ENCODE results near the gene NRL. TPM values are rescaled to one million over a fixed set of nuclear protein-coding genes. Genes with fewer than 3 reads are reported as not detected.

The NRL gene
- total RNA-seq, 1 experiment from 2014 or later, result 2.3 TPM

DNA sequence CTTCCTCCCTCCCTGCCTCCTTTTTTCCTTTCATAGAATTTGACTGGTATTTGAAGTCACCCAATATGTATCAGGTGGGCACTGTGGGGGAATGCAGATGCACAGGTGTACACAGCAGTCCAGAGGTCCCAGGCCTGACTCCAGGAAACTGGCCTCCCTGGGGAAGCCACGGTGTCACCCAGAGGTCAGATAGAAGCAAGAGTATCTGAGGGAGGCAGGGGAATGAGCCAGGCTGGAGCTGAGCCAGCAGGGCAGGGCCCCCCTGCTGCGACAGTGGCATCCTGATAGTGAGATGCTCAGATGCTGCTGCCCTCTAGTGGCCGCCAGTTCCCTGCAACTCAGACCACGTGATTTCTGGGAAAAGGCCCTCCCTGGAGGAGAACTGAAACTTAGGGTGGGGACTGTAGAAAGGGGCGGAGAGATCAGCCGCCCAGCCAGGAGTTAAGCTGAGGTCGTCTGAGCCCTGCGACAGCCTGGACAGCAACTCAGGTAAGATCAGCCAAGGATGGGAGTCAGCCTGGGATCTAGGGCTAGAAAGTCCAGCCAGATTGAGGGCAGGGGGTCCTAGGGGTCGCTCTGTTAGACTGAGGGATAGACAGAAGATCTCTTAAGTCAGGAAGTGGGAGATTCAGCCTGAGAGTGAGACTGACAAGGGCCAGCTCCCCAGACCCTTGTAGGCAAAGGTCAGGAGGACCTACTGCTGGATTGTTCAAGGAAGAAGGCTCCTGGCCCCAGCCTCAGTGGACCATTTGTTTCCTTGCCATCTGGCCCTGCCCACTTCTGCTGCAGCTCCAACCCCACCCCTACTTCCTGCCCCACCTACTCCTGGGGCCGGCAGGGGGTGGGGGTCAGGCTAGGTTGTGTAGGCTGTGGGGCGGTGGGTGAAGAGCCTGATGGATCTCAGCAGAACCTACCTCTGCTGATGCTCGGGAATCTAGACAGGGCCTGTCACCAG, 46.4 kb upstream of the NRL start, which contains the start of gene IRF9:
Gene IRF9 (plus strand): TSS at position 416 of the 955 bp plus-strand sequence. CDS start 880 bp downstream, outside the sequence.
- intact Hi-C loops (cut with micrococcal nuclease; ENCODE audit: unreplicated experiment), result loop anchor here (1.0 to 5.0 kb wide), 4 partner anchors 27 to 102 kb away; partner anchors contain the start of genes CHMP4A, IPO4 and PCK2
- TF ChIP-seq CTCF (conservative IDR thresholded peaks at IDR 0.05) (peak; percentile 88), EZH2 (IDR thresholded peaks at IDR 0.05; ENCODE audit: low read depth) (no peak)
- H3K4me2 ChIP-seq, result peak within 1 kb of the TSS; percentile 76
- BruUV-seq (replicated peaks), result no TSS peak
- no peaks in the 10 kb centered on the region for H3K27me3 ChIP-seq (ENCODE audit: insufficient read depth, low read depth)
- peaks cover 13% of the 10 kb centered on the region for H3K4me1 ChIP-seq (replicated peaks; ENCODE audit: insufficient read depth)
- H3K79me2 ChIP-seq (ENCODE audit: low read depth), result no peaks in the 10 kb centered on the region
- ChIA-PET POLR2A (ENCODE audit: unreplicated experiment) (interaction anchor here (0.5 to 0.8 kb wide), 5 partner anchors 20 to 52 kb away, joined by 3 to 5 read pairs (median 3); partner anchors contain the start of genes CHMP4A and EMC9), CTCF (interaction anchor here (0.5 to 1.2 kb wide), 12 partner anchors 10 to 613 kb away, joined by 3 to 13 read pairs (median 4); partner anchors contain the start of genes DCAF11, EMC9, IPO4 and NRL)
- no peaks in the 10 kb centered on the region for H4K20me1 ChIP-seq (ENCODE audit: insufficient read depth)
- no peak within 1 kb of the TSS for H3K27ac ChIP-seq
- H2AFZ ChIP-seq, result no peak within 1 kb of the TSS
- DNase-seq, result peak; percentile 82 to 95
- H3K9me2 ChIP-seq (ENCODE audit: insufficient read depth), result no peaks in the 10 kb centered on the region
- H3K4me3 ChIP-seq, result peak within 1 kb of the TSS; percentile 41; the same call in 1 of the 2 replicates
- no peaks in the 10 kb centered on the region; the same call in 1 of the 2 replicates for H3K36me3 ChIP-seq (ENCODE audit: low read depth)
- no peaks in the 10 kb centered on the region for H3K9me3 ChIP-seq (ENCODE audit: insufficient read depth, low read depth)
- no peaks in the 10 kb centered on the region; the same call in 1 of the 2 replicates for H3F3A ChIP-seq (ENCODE audit: insufficient read depth, low read depth)

DNA sequence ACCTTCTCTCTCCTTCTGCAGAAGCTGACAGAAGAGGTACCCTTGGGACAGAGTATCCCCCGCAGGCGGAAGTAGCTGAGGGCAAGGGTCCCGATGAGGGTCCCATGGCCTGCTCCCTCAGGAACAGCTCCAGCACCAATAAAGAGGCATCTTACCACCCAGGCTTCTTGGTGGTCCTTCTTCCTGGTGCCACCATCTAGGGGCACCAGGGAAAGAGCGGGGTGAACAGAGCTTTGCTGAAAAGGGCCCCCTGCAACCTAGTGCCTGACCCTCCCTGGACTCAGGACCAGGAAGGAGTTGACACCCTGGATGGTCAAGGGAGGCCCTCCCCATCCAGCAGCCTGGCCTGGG, 45.7 kb upstream of the NRL start:
- ChIA-PET POLR2A (ENCODE audit: unreplicated experiment) (interaction anchor here (0.5 to 0.6 kb wide), 2 partner anchors 21 to 53 kb away, joined by 3 read pairs; partner anchors contain the start of gene CHMP4A), CTCF (interaction anchor here (1.2 kb wide), 2 partner anchors 24 to 52 kb away, joined by 5 to 6 read pairs; partner anchors contain the start of gene PSME1)
- H3K79me2 ChIP-seq (ENCODE audit: low read depth), result no peaks in the 10 kb centered on the region
- H3F3A ChIP-seq (ENCODE audit: insufficient read depth, low read depth), result no peaks in the 10 kb centered on the region; the same call in 1 of the 2 replicates
- H3K36me3 ChIP-seq (ENCODE audit: low read depth), result no peaks in the 10 kb centered on the region; the same call in 1 of the 2 replicates
- H3K27ac ChIP-seq, result no peak overlapping the region
- BruUV-seq (replicated peaks), result no TSS peak
- H3K9me2 ChIP-seq (ENCODE audit: insufficient read depth), result no peaks in the 10 kb centered on the region
- no peaks in the 10 kb centered on the region for H3K9me3 ChIP-seq (ENCODE audit: insufficient read depth, low read depth)
- no peaks in the 10 kb centered on the region for H4K20me1 ChIP-seq (ENCODE audit: insufficient read depth)
- peak overlapping the region; percentile 14; the same call in 1 of the 2 replicates for H3K4me2 ChIP-seq
- TF ChIP-seq EZH2 (IDR thresholded peaks at IDR 0.05; ENCODE audit: low read depth) (no peak), CTCF (conservative IDR thresholded peaks at IDR 0.05) (no peak)
- no peaks in the 10 kb centered on the region for H3K27me3 ChIP-seq (ENCODE audit: insufficient read depth, low read depth)
- no peak overlapping the region for H2AFZ ChIP-seq
- intact Hi-C loops (cut with micrococcal nuclease; ENCODE audit: unreplicated experiment), result loop anchor here (2.0 to 5.0 kb wide), 2 partner anchors 68 to 102 kb away; partner anchors contain the start of gene PCK2
- DNase-seq, result no peak
- peaks cover 13% of the 10 kb centered on the region for H3K4me1 ChIP-seq (replicated peaks; ENCODE audit: insufficient read depth)
- H3K4me3 ChIP-seq, result no peak overlapping the region

Data from PC-9 (cell line).